Measurements from ENCODE around the gene VAMP8.

DNA sequence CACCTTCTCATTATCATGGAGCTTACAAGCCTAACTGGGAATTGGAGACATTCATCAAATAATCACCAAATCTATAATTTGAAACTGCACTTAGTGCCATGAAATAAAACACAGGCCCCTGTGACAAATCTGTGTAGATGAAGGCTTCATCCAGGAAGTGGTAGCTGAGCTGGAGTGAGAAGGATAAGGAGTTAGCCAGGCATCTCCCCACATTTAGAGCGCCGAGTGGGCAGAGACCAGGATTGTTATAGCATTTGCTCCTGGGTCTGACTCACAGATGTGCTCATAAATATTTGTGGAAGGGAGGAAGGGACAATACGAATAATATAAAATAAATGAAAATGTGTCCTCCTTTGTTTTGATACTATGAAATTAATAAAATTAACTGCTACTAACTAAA lies 40.9 kb upstream of the VAMP8 start:
- TF ChIP-seq CTCF (IDR thresholded peaks at IDR 0.05) (no peak), POLR2A (IDR thresholded peaks at IDR 0.05) (no peak)

All from heart left ventricle (tissue), 13 donors.